ENCODE results near the gene QPCT.

DNA sequence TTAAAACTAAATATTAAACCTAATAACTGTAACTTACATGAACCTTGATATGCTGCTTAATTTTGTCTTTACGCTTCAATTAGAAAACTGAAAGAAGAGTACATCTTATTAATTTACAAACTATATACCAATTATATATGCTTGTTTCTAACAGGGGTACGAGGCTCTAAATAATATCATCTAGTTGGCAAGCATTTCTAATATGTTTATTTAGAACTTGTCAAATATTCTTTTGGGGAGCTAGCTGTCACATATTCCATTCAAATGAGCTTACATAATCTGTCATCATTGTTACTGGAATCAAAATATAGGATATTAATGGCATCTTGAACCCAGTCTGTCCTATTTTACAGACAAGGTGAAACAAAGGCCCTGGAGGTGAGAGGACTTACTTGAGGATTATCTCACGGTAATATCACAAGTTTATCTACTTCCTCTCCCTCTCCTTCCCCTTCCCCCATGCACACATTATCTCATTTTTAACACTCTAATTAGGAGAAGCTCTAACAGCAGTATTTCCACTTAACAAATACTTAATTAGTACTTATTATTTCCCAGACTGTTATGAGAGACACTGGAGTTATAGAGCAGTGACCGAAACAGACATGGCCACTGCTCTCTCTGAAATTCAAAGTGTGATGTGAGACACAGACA, 23.3 kb upstream of the QPCT start:
- TF ChIP-seq TAF1 (IDR thresholded peaks at IDR 0.05; ENCODE audit: borderline replicate concordance, low read depth, low read length) (no peak), REST (IDR thresholded peaks at IDR 0.05; ENCODE audit: low read depth, low read length) (no peak), CTCF (IDR thresholded peaks at IDR 0.05) (no peak), EP300 (IDR thresholded peaks at IDR 0.05; ENCODE audit: borderline replicate concordance in 1 of 2, low read depth in 1 of 2, low read length in 1 of 2) (no peak), GATA2 (CRISPR knock-in tag; IDR thresholded peaks at IDR 0.05) (no peak), SMC3 (IDR thresholded peaks at IDR 0.05; ENCODE audit: low read depth, low read length) (no peak), RCOR1 (IDR thresholded peaks at IDR 0.05; ENCODE audit: low read length) (no peak), SIN3A (IDR thresholded peaks at IDR 0.05; ENCODE audit: borderline replicate concordance, low read depth, low read length) (no peak), GABPA (IDR thresholded peaks at IDR 0.05; ENCODE audit: low read depth) (no peak), RXRA (IDR thresholded peaks at IDR 0.05; ENCODE audit: borderline replicate concordance, low read depth) (no peak), ZBTB33 (IDR thresholded peaks at IDR 0.05; ENCODE audit: borderline replicate concordance, low read depth) (no peak)
- TF ChIP-seq, protein P1, sequence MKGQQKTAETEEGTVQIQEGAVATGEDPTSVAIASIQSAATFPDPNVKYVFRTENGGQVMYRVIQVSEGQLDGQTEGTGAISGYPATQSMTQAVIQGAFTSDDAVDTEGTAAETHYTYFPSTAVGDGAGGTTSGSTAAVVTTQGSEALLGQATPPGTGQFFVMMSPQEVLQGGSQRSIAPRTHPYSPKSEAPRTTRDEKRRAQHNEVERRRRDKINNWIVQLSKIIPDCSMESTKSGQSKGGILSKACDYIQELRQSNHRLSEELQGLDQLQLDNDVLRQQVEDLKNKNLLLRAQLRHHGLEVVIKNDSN (IDR thresholded peaks at IDR 0.05; ENCODE audit: borderline replicate concordance, low read depth) = no peak

Data from SK-N-SH (cell line).